ENCODE results near the gene FUS. TPM values are rescaled to one million over a fixed set of nuclear protein-coding genes. Genes with fewer than 3 reads are reported as not detected.

FUS gene
- total RNA-seq, 1 experiment from 2014 or later: 522 TPM

GRCh38 chr16:31193874-31194273 lies 13.9 kb downstream of the FUS start:
- H3K9me2 ChIP-seq (ENCODE audit: insufficient read depth): no peaks in the 10 kb centered on the region
- H3K4me1 ChIP-seq (ENCODE audit: control insufficient read depth in 1 of 2, insufficient read depth in 2 of 2, low read length in 2 of 2): no peaks in the 10 kb centered on the region
- intact Hi-C loops (cut with micrococcal nuclease): no loop called here
- ChIA-PET RAD21 (ENCODE audit: low non-redundant PET in 1 of 2, low total read pairs in 2 of 2, uncharacterized antibody in 2 of 2, unreplicated experiment in 2 of 2) (no interaction called here), POLR2A (interaction anchor here (0.9 kb wide), 1 partner anchor 14 kb away, joined by 4 read pairs; the partner anchor contains the start of gene FUS), CTCF (no interaction called here)
- peaks cover 56% of the 10 kb centered on the region; the same call in 1 of the 2 replicates for H4K20me1 ChIP-seq (ENCODE audit: insufficient read depth)
- H2AFZ ChIP-seq (ENCODE audit: low read depth, low read length, poor library complexity, severe bottlenecking): no peak overlapping the region
- no peaks in the 10 kb centered on the region for H3K27me3 ChIP-seq (ENCODE audit: insufficient read depth, low read length)
- no TSS peak for BruUV-seq (replicated peaks)
- TF ChIP-seq POLR2AphosphoS5 (IDR thresholded peaks at IDR 0.05; ENCODE audit: low read depth, low read length) (0 out of 2 replicates have a peak, but pooled peaks have one; percentile 27), FOSL1 (IDR thresholded peaks at IDR 0.05; ENCODE audit: low read depth) (no peak)
- no peak overlapping the region for H3K27ac ChIP-seq (ENCODE audit: low read depth, low read length)
- DNase-seq (ENCODE audit: low read depth, low spot score) (no peak), ATAC-seq (no peak)
- no peak overlapping the region for H3K4me3 ChIP-seq (replicated peaks in 1 of 2; ENCODE audit: low read depth in 1 of 2, low read length in 2 of 2)
- H3K36me3 ChIP-seq (ENCODE audit: control insufficient read depth in 1 of 2, insufficient read depth in 2 of 2, low read length in 2 of 2): peaks cover 72 to 93% of the 10 kb centered on the region in 2 experiments
- H3K9ac ChIP-seq (ENCODE audit: low read length): no peak overlapping the region
- H3K4me2 ChIP-seq (ENCODE audit: low read length): no peak overlapping the region
- no peaks in the 10 kb centered on the region for H3K9me3 ChIP-seq (ENCODE audit: control insufficient read depth in 1 of 2, insufficient read depth in 1 of 2, low read depth in 1 of 2, low read length in 2 of 2)
- H3K79me2 ChIP-seq (ENCODE audit: insufficient read depth, low read length): peaks cover 83% of the 10 kb centered on the region

- no peak for ATAC-seq
- DNase-seq (ENCODE audit: low read depth, low spot score): no peak
- H3K79me2 ChIP-seq (ENCODE audit: insufficient read depth, low read length): peaks cover 73% of the 10 kb centered on the region
- ChIA-PET CTCF (no interaction called here), RAD21 (ENCODE audit: low non-redundant PET in 1 of 2, low total read pairs in 2 of 2, uncharacterized antibody in 2 of 2, unreplicated experiment in 2 of 2) (no interaction called here), POLR2A (no interaction called here)
- H3K36me3 ChIP-seq (ENCODE audit: control insufficient read depth in 1 of 2, insufficient read depth in 2 of 2, low read length in 2 of 2): peaks cover 68 to 91% of the 10 kb centered on the region in 2 experiments
- H3K27me3 ChIP-seq (ENCODE audit: insufficient read depth, low read length): no peaks in the 10 kb centered on the region
- no peak overlapping the region for H3K4me3 ChIP-seq (replicated peaks in 1 of 2; ENCODE audit: low read depth in 1 of 2, low read length in 2 of 2)
- no TSS peak for BruUV-seq (replicated peaks)
- H3K4me1 ChIP-seq (ENCODE audit: control insufficient read depth in 1 of 2, insufficient read depth in 2 of 2, low read length in 2 of 2): no peaks in the 10 kb centered on the region
- intact Hi-C loops (cut with micrococcal nuclease): no loop called here
- H3K9ac ChIP-seq (ENCODE audit: low read length): no peak overlapping the region
- H3K9me2 ChIP-seq (ENCODE audit: insufficient read depth): no peaks in the 10 kb centered on the region
- peaks cover 51% of the 10 kb centered on the region; the same call in 1 of the 2 replicates for H4K20me1 ChIP-seq (ENCODE audit: insufficient read depth)
- TF ChIP-seq FOSL1 (IDR thresholded peaks at IDR 0.05; ENCODE audit: low read depth): no peak
- no peak for TF ChIP-seq TCF7L2 (IDR thresholded peaks at IDR 0.05; ENCODE audit: borderline replicate concordance, extremely low read depth, insufficient read depth, insufficient read length)
- no peak for TF ChIP-seq ATF3 (IDR thresholded peaks at IDR 0.05)
- no peak for TF ChIP-seq ELF1 (IDR thresholded peaks at IDR 0.05; ENCODE audit: borderline replicate concordance, low read depth)
- TF ChIP-seq EZH2phosphoT487 (IDR thresholded peaks at IDR 0.05; ENCODE audit: borderline replicate concordance): no peak
- no peak for TF ChIP-seq RAD21 (IDR thresholded peaks at IDR 0.05; ENCODE audit: low read depth)
- TF ChIP-seq POLR2A (IDR thresholded peaks at IDR 0.05; ENCODE audit: borderline replicate concordance, extremely low read depth, insufficient read depth, insufficient read length): no peak
- no peak for TF ChIP-seq SP1 (IDR thresholded peaks at IDR 0.05; ENCODE audit: low read depth)
- TF ChIP-seq REST (IDR thresholded peaks at IDR 0.05; ENCODE audit: low read depth): no peak
- no peak for TF ChIP-seq EZH2 (IDR thresholded peaks at IDR 0.05)
- no peak for TF ChIP-seq ZBTB33 (IDR thresholded peaks at IDR 0.05; ENCODE audit: extremely low read depth, insufficient replicate concordance, low read length)
- no peak for TF ChIP-seq CBX3 (IDR thresholded peaks at IDR 0.05; ENCODE audit: low read depth)
- TF ChIP-seq MAX (IDR thresholded peaks at IDR 0.05): no peak
- no peak for TF ChIP-seq SRF (IDR thresholded peaks at IDR 0.05; ENCODE audit: low read depth)
- no peak for TF ChIP-seq CEBPB (IDR thresholded peaks at IDR 0.05; ENCODE audit: low read depth)
- no peak overlapping the region for H3K27ac ChIP-seq (ENCODE audit: low read depth, low read length)
- H3K4me2 ChIP-seq (ENCODE audit: low read length): no peak overlapping the region
- no peaks in the 10 kb centered on the region for H3K9me3 ChIP-seq (ENCODE audit: control insufficient read depth in 1 of 2, insufficient read depth in 1 of 2, low read depth in 1 of 2, low read length in 2 of 2)
- H2AFZ ChIP-seq (ENCODE audit: low read depth, low read length, poor library complexity, severe bottlenecking): no peak overlapping the region
Observed at GRCh38 chr16:31194898-31195297, 15.0 kb downstream of the FUS start.
